HG02571 (cell line): ENCODE data around the gene ACAA1.
"Not testable (repeated sequence)": the region's sequence is repeated elsewhere in the genome, so short reads cannot be mapped to it uniquely, and the experiment has no call there.

Source experiments
- ATAC-seq: cut with Tn5 transposase; IDR thresholded peaks from one replicate; pipeline ENCODE4 v1.9.1; 2021; ENCODE audit warnings: mild to moderate bottlenecking, moderate library complexity; ENCODE audit not compliant: unreplicated experiment

ACAA1 gene

DNA sequence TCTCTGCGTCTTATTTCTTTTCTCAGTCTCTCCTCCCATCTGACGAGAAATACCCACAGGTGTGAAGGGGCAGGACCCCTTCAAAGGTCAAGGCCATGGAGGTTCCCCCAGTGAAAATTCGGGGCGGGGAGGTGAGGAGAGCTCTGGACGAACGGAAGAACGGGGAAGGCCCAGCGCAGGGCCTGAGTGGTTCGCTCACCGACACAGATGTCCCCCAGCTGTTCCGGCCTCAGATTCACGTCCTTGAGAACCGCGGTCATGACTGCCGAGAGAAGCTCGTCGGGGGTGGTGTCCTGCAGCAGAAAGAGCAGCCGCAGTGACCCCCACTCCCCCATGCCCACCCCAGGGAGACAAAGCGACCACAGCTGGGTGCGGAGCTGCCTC, 542 bp downstream of the ACAA1 start:
- ATAC-seq, result no peak

DNA sequence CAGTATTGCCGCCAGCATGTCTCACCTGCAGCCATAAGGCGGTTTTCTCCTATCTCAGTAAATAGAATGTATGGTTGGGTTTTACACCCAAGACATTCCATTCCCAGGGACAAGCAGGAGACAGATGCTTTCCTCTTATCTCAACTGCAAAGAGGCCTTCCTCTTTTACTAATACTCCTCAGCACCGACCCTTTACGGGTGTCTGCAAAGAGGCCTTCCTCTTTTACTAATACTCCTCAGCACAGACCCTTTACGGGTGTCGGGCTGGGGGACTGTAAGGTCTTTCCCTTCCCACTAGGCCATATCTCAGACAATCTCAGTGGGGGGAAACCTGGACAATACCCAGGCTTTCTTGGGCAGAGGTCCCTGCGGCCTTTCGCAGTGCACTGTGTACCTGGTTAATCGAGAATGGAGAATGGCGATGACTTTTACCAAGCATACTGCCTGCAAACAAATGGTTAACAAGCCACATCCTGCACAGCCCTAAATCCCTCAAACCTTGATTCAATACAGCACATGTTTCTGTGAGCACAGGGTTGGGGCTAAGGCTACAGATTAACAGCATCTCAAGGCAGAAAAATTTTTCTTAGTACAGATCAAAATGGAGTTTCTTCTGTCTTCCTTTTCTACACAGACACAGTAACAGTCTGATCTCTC, 1.2 kb downstream of the ACAA1 start:
- not testable (repeated sequence) for ATAC-seq

DNA sequence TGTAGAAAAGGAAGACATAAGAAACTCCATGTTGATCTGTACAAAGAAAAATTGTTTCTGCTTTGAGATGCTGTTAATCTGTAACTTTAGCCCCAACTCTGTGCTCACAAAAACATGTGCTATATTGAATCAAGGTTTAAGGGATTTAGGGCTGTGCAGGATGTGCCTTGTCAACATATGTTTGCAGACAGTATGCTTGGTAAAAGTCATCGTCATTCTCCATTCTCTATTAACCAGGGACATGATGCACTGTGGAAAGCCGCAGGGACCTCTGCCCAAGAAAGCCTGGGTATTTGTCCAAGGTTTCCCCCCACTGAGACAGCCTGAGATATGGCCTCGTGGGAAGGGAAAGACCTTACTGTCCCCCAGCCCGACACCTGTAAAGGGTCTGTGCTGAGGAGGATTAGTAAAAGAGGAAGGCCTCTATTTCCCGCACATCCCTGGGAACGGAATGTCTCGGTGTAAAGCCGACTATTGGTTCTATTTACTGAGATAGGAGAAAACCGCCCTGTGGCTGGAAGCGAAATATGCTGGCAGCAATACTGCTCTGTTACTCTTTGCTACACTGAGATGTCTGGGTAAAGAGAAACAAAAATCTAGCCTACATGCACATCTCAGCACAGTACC, 2.3 kb downstream of the ACAA1 start:
- not testable (repeated sequence) for ATAC-seq

DNA sequence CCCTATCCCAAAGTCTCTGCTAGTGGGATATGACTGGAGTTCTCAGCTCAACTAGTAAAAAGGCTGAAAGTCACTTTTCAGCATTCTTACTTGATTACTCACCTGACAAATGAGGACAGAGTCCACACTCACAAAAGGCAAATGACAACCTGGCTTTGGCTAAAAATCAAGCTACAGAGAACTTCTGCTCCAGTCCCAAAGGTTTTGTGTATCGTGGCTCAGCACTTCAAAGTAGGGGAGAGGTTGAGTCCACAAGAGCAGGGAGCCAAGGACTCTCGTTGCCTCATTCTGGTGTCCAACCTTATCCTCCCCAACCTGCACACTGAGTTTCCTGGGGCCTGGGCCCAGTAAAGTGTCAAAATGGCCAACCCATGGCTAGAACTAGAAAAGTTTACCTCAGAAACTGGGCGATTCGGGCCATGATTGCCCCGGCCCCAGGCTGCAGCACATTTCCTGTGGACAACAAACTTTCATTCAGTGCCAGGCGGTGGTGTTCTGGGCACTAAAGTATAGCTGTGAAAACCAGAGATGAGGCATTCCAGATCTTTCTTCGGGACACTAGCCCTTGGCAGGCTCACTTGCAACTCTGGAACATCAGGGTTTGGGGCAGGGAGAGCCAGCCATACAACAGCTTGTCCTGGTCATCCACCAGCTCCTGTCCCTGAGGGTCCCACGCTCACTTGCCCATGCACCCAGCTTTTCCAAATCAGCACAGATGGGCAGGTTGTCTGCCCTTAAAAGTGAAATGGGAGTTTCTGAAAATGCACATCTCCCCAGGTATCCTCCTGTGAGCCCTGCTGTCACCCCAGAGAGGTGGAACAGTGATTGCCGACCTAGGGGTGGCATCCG, 3.1 kb downstream of the ACAA1 start:
- no peak for ATAC-seq

DNA sequence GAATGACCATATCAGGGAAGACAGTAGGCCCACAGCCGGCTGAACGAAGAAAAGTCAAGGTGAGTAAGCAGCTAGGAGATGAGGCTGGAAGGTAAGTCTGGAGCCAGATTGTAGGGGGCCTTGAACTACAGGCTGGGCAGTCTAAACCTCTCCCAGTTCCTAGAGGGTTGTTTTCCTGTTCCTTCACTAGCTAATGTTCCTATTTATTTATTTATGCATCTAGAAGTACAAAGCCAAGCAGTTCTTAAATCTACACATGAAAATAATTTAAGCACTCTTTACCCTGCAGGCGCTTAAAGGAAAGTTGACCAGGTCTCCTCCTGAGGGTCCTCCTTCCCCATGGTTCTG, 3.7 kb downstream of the ACAA1 start:
- no peak for ATAC-seq

DNA sequence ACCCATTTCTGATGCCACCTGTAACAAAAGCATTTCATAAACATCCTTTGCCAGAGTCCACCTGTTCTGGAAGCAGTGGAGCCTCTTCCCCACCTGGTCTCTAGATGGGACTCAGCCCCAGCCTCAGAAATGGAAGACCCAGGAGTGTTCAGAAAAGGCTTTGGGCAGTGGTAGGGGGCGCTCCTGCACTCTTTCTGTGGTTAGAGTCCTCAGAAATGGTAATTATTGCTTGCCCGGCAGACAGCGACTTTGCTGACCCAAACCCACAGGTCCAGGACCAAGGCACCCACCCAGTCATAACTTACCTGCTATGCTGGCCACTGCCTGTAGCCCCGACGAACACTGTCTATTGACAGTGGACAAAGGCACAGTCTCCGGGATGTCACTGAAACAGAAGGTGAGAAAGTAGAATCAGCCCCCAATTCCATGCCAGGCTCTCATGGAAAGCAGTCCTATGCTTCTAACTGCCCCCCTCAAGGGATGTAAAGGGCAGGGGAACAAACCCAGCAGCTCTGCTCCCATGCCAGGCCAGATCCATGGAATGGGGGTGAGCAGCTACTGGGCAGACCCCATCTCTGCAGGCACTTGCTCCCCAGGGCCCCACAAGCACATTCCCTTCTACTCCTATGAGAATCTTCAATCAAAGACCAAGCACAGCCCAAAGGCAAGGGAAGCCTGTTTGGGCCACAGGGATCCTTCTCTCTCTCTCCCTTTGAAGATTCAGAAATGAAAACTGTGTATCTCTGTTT, 5.1 kb downstream of the ACAA1 start:
- ATAC-seq, result no peak

DNA sequence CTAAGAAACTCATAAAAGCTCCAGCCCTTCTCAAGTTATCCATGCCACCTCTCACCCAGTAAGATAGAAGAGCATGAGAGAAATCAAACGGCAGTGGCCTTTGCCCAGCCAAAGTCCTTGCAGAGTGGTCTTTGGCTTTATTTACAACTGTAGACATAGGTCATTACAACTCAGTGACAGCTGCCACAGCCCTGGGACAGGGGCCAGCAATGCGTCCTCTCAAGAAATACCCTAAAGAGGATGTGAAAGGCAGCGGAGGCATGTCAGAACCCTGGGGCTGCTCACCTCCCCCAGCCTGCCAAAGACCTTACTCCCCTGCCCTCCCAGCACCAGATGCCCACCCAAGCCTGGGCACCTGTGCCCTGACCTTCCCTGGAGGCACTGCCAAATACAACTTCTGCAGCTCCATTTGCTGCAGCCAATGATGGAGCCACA, 6.3 kb downstream of the ACAA1 start:
- ATAC-seq, result no peak

DNA sequence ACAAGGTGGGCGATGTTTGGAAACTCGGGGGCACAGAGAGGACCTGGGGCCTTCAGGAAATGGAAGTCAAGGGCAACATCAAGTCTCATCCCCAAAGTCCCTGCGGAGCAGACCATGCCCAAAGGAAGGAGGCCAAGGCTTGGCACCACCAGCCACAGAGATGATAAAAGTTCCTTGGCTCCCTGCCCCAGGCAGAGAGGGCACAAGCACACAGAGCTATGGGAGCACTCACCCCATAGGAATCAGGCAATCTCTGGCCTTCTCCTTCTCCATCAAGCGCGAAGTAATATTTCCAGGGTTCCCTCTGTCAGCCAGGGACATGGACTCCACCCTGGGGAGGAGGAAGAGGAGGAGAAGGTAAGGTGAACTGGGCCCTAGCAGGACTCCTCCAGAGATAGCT, 7.9 kb downstream of the ACAA1 start:
- ATAC-seq, result no peak

DNA sequence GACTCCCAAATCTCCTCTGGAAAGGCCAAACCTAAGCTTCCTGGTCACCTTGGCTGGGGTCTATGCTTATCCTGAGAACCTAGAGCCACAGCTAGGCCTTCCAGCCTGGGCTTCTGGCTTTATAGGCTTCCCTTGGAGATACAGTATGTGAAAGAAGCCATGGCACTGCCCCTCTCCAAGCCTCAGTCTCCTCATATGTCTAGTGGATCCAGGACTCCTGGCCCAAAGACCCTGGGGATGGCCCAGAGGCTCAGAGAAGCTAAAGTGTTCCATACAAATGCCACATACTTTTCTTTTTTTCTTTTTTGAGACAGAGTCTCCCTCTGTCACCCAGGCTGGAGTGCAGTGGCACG, 8.6 kb downstream of the ACAA1 start:
- no peak for ATAC-seq

DNA sequence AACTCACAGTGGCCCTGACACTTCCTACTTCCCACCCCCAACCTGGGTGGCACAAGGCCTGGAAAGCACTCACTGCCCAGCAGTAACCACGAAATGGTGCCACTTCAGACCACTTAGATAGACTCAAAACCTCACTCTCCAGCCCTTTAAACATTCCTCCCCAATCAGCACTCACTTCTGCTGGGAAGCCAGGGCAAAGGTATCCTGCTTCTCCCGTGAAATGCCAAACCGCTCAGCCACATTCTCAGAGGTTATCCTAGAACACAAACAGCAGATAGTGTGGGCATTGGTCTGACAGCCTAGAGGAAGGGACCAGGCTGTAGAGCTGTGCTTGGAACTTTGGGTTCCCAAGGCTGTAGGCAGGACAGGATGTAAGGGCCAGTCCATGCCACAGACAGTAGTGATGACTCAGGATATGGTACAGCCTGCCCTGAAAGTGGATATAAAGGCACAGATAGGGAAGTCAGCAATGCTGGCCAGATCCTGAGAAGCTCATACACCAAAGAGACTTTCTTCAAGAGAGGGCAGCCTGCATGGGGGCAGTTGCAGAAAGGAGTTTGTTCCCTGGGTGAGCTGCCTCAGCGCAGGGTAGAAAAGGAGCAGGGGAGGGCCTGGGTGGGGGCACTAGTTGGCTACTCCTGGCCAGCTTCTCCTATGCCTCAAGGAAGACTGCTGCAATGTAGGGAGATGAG, 9.2 kb downstream of the ACAA1 start:
- no peak for ATAC-seq

DNA sequence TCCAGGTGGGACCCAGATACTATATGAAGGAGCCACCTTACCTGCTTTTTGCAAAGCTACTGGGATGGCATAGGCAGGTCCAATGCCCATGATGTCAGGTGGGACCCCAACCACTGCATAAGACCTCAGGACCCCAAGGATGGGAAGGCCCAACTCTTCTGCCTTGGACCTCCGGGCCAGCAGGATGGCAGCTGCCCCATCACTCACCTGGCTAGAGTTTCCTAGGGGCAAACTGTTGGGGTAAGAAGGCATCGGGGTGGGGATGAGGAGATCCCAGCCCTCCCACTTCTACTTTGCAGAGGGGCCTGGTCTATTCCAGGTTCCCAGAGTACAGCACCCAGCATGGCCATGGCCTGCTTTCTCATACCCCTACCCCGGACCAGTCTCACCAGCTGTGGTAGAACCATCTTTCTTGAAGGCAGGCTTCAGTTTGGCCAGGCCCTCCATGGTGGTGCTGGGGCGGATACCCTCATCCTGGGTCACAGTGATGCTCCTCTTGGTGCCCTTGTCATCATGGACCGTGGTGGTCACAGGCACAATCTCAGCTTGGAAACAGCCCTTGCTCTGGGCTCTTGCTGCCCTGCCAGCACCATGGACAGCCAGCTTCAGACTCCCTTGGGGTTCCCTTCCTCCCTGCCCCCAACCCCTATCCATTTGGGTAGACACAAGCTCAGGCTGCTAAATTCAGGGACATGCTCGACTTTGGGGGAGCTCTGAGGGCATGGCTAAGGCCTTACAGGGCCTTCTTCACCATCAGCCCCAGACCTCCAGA, 10.6 kb downstream of the ACAA1 start:
- ATAC-seq, result no peak

DNA sequence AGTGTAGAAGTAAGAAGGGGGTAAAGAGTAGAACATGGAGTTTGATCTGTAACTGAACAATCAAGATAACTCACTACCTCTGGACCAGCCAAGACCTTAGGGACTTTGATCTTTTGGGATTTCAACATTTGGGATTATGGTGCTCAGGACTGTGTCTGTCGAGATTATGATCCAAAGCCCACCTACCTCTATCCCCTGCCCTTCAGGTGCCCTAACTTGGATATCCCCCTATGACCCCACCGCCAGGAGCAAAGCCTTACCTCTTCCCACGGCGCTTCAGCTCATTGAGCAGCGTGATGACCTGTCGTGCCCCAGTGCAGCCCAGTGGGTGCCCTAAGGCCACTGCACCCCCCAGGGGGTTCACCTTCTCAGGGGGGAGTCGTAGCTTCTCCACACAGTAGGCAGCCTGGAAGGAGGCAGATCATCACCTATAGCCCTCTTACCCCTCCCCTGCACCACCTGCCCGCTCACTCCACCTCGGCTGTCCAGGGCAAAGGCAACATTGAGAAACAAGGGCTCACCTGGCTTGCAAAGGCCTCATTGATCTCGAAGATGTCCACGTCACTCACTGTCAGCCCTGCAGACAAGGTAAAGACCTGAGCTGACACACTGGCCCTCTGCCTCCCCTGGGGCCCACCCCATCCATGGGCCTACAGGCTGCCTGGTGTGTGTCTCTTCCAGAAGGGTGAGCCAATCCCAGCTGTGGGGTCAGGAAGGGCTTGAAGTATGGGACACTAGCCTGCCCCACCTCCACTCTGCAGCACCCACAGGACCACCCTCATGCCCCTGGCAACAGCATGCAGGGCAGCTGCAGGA, 11.4 kb downstream of the ACAA1 start:
- ATAC-seq, result no peak

DNA sequence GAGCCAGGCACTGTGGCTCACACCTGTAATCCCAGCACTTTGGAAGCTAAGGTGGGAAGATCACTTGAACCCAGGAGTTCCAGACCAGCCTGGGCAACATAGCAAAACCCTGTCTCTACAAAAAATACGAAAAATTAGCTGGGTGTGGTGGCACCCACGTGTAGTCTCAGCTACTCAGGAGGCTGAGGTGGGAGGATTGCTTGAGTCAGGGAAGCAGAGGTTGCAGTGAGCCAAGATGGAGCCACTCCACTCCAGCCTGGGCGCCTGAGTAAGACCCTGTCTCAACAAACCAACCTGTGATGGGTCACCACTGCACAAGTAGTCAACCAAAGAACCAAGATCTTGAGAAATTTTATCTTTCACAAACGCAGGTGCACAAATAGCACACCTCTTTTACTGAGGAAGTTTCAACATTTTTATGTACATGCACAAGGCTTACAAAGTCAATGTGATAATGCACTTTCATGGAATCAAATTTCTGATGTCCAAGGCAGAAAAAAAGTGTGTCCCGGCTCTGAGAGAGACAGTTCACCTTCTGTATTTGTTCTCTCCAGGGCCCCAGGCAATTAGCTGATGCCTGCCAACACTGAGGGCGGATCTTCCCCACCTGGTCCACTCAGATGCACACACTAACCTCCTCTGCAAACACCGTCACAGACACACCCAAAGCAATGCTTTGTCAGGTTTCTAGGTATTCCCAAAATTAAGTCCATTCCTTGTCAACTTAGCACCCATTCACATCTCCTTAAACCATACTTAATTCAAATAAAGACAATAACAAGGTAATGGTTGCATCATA, 12.4 kb downstream of the ACAA1 start:
- ATAC-seq, result no peak

DNA sequence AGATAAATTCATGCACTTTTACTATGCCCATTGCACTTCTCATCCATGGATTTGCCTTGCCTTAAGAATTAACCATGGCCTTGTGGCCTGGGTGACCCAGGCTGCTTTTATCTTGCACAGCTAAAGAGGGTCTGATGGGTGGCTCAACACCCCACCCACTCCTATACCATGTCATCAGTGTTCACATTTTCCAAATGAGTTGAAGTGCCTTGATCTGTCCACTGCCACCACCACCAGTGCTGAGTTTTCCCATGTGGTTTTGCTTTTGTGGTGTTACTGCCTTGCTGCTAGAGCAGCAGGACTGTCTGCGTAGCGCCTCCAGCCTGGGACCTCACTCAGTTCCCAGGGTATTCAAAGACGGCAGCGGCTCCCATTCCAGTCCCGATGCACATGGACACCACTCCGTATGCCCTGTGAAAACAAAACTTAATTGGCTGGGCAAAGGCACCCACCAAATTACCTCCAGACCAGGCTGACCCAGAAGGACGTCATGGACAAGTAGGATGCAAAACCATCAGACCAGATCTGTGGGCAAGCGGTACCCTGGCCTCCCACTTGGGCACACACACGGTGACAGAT, 14.1 kb downstream of the ACAA1 start:
- ATAC-seq, result no peak

DNA sequence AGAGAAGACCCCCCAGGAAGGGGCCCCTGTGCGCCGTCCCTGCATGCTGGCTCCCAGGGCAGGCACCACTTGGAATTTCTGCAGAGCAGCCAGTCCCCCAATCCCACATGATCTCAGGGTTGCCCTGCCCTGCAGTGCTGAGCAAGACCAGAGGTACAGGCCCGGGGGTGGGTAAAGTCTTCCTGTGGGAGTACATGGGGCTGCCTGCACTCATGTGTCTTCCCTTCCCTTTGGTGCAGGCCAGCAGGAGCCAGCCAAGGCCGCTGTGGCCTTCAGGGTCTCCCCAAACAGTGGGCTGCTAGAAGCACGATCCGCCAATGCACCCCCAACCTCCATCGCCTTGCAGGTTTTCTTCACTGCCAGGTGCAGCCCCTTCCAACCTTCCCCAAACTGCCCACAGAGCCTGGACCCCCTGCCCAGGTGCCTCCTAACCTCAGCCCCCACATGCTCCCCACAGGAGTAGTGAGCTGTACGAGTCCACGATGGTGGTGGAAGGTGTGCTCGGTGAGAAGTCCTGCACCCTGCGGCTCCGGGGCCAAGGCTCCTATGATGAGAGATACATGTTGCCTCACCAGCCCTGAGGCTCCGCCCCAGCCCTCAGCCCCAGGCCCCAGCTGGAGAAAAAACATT, 15.0 kb downstream of the ACAA1 start:
- no peak for ATAC-seq

DNA sequence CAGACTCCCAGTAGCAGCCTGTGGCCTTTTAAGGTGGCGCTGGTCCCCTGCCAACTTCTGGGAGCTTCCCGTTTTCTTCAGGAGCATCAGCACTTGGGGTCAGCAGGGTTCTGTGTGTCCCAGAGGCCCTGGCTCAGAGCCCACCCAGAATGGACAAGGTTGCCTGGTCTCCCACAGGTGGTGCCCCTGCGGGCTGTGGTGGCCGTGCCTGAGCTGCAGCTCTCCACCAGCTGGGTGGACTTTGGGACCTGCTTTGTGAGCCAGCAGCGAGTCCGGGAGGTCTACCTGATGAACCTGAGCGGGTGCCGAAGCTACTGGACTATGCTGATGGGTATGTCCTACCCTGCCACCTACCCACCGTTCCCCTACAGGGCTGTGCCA, 15.5 kb downstream of the ACAA1 start:
- ATAC-seq, result no peak

DNA sequence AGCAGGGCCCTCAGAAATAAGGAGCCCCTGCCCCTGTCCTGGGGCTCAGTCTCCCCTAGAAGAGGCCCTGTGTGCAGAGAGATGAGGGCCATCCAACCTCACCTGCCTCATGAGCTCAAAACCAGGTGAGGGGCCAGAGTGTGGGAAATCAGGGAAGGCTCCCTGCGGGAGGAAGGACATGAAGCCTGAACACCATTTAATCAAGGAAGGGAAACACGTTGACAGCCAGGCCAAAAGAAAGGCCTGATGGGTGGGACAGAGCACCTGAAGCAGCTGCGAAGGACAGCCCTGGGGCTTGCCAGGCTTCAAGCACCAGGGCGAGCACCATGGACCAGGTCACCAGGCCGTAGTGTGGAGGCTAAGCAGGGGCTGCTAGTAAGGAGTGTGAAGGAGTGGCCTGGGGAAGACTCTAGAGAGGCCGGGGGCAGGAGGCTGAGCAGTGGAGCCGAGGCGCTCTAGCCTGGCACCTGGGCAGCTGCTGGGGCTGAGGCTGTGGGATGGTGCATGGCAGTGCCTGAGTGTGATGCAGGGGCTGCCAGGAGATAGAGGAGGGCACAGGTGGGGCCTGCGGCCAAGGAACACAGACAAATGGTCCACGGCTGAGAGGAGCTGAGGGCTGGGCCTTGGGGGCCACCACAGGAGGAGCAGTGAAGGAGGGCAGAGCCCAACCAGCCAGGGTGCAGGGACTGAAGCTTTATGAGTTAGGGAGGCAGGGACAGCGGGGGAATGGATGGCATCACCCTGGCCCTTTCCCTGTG, 16.1 kb downstream of the ACAA1 start:
- ATAC-seq, result no peak
